WTC11 (cell line): ENCODE measurements around the gene GABBR2. TPM values are rescaled to one million over a fixed set of nuclear protein-coding genes. Genes with fewer than 3 reads are reported as not detected.

ENCODE experiments used
- ATAC-seq: fragments of 200-7000 bp; cut with Tn5 transposase; 2 replicates; pipeline ENCODE4 v1.10.0; 2021; ENCODE audit warnings: mild to moderate bottlenecking, moderate library complexity
- CTCF ChIA-PET: fragments of 300-600 bp; sonication (Branson Sonifier 250); formaldehyde crosslinking; loops from one replicate; lab custom pipeline; 2021; ENCODE audit warnings: antibody characterized with exemption; lab: Charles Lee
- POLR2A ChIA-PET: fragments of 350-600 bp; sonication (Branson Sonifier 250); formaldehyde crosslinking; loops from one replicate; lab custom pipeline; 2021; ENCODE audit warnings: antibody characterized with exemption; lab: Charles Lee
- DNase-seq: peaks from one replicate; pipeline ENCODE4 v3.0.0; 2021; ENCODE audit warnings: low spot score
- H3K27ac Mint-ChIP-seq: 2 replicates; pipeline ENCODE4 v1.8.0; 2021; ENCODE audit warnings: mixed read lengths
- H3K27me3 Mint-ChIP-seq: 2 replicates; pipeline ENCODE4 v1.8.0; 2021; ENCODE audit warnings: low read depth, mild to moderate bottlenecking, moderate library complexity, mixed read lengths
- H3K36me3 Mint-ChIP-seq: 2 replicates; pipeline ENCODE4 v1.8.0; 2021; ENCODE audit warnings: mixed read lengths
- H3K4me1 Mint-ChIP-seq: 2 replicates; pipeline ENCODE4 v1.8.0; 2022; ENCODE audit warnings: mixed read lengths
- H3K4me3 Mint-ChIP-seq: 2 replicates; pipeline ENCODE4 v1.8.0; 2021; ENCODE audit warnings: mild to moderate bottlenecking, moderate library complexity, mixed read lengths
- H3K9me3 Mint-ChIP-seq: 2 replicates; pipeline ENCODE4 v1.8.0; 2021; ENCODE audit warnings: mixed read lengths
- CREB1 ChIP-seq: sonication (generic); formaldehyde crosslinking; IDR thresholded peaks from 2 replicates; pipeline ENCODE4 v1.8.0; 2023; ENCODE audit warnings: mild to moderate bottlenecking, missing genetic modification reagents
- CREM ChIP-seq: sonication (generic); formaldehyde crosslinking; IDR thresholded peaks from 2 replicates; pipeline ENCODE4 v1.8.1; 2022; ENCODE audit warnings: mild to moderate bottlenecking, missing genetic modification reagents, moderate library complexity
- ETV6 ChIP-seq: sonication (generic); formaldehyde crosslinking; IDR thresholded peaks from 2 replicates; pipeline ENCODE4 v1.8.1; 2022; ENCODE audit warnings: mild to moderate bottlenecking, missing genetic modification reagents
- FOXK1 ChIP-seq: sonication (generic); formaldehyde crosslinking; IDR thresholded peaks from 2 replicates; pipeline ENCODE4 v1.8.0; 2022; ENCODE audit warnings: mild to moderate bottlenecking, moderate library complexity, missing genetic modification reagents
- GRHL2 ChIP-seq: fragments of 250-450 bp; sonication (Bioruptor Pico); IDR thresholded peaks from 2 replicates; pipeline ENCODE4 v1.8.0; 2022; ENCODE audit warnings: mild to moderate bottlenecking, moderate library complexity; ENCODE audit not compliant: insufficient replicate concordance, severe bottlenecking
- JAZF1 ChIP-seq: fragments of 250-450 bp; sonication (Bioruptor Pico); IDR thresholded peaks from 2 replicates; pipeline ENCODE4 v1.9.0; 2021; ENCODE audit warnings: moderate library complexity, mild to moderate bottlenecking, inconsistent platforms
- NR3C1 ChIP-seq: sonication (generic); formaldehyde crosslinking; conservative IDR thresholded peaks from 2 replicates; pipeline ENCODE4 v1.8.1; 2023; ENCODE audit warnings: low read depth, mild to moderate bottlenecking, missing genetic modification reagents
- PRRX2 ChIP-seq: fragments of 250-450 bp; sonication (Bioruptor Pico); IDR thresholded peaks from 2 replicates; pipeline ENCODE4 v1.8.0; 2021; ENCODE audit warnings: mild to moderate bottlenecking
- SMAD4 ChIP-seq: sonication (generic); formaldehyde crosslinking; IDR thresholded peaks from 2 replicates; pipeline ENCODE4 v1.8.0; 2022; ENCODE audit warnings: mild to moderate bottlenecking, missing genetic modification reagents
- TCF7 ChIP-seq: sonication (generic); formaldehyde crosslinking; IDR thresholded peaks from 2 replicates; pipeline ENCODE4 v1.8.0; 2022; ENCODE audit warnings: mild to moderate bottlenecking, low read depth, missing genetic modification reagents, moderate library complexity
- ZBTB21 ChIP-seq: sonication (generic); formaldehyde crosslinking; IDR thresholded peaks from 2 replicates; pipeline ENCODE4 v1.8.1; 2023; ENCODE audit warnings: mild to moderate bottlenecking, missing genetic modification reagents, borderline replicate concordance
- ZNF121 ChIP-seq: sonication (generic); formaldehyde crosslinking; IDR thresholded peaks from 2 replicates; pipeline ENCODE4 v1.8.0; 2023; ENCODE audit warnings: missing genetic modification reagents
- total RNA-seq: library from RNA; stranded (reverse); gene quantifications from 3 replicates; pipeline ENCODE4 v1.2.3, GENCODE V29; 2021
- TF ChIP-seq, protein P1 (sequence below): sonication (generic); formaldehyde crosslinking; IDR thresholded peaks from 2 replicates; pipeline ENCODE4 v1.8.0; 2022; ENCODE audit warnings: mild to moderate bottlenecking, missing genetic modification reagents
- TF ChIP-seq, protein P2 (sequence below): fragments of 250-450 bp; sonication (Bioruptor Pico); IDR thresholded peaks from 2 replicates; pipeline ENCODE4 v1.9.0; 2021; ENCODE audit warnings: mild to moderate bottlenecking
- TF ChIP-seq, protein P3 (sequence below): sonication (generic); formaldehyde crosslinking; IDR thresholded peaks from 2 replicates; pipeline ENCODE4 v1.8.0; 2022; ENCODE audit warnings: mild to moderate bottlenecking, missing genetic modification reagents
- TF ChIP-seq, protein P4 (sequence below): sonication (generic); formaldehyde crosslinking; IDR thresholded peaks from 2 replicates; pipeline ENCODE4 v1.8.1; 2022; ENCODE audit warnings: mild to moderate bottlenecking, moderate library complexity, missing genetic modification reagents

GABBR2 gene
- total RNA-seq, 1 experiment from 2014 or later: 0.92 TPM

DNA sequence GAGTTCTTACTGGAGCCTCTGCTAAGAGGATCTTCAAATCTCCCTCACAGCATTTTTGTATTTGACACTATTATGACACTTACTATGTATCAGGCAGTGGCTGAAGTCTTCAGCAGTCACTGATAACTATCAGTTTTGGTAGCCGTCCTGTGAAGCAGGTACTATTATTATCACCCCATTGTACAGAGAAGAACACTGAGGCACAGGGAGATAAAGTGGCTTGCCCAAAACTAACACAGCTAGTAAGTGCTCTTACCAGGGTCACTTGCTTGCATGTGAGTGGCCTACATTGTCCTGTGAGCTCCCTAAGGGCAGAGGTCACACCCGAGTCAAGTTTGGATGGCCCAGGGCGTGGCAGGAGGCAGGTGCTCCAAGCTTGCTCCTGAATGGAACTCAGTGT, 16.8 kb downstream of the GABBR2 start (continued):
- TF ChIP-seq SMAD4 (CRISPR knock-in tag): no peak

DNA sequence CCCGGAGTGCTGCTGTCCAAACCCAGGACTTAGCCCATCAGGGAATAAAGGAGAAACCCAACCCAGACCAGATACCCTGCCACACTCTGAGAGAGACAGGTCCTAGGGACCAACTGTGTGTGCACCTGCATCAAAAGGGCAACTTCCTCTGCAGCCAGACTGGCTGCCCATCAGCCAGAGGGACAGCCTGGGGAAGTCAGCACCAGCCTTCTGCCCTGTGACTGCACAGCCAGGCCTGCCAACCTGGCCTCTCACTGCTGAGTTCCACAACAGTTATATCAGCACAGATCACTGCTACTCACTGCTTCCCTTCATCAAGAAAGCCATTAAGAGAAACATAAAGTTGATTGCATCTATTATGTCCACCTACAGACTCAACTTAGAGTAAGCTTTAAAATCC, 18.0 kb downstream of the GABBR2 start:
- no peaks in the 10 kb centered on the region; the same call in 1 of the 2 replicates for H3K27me3 Mint-ChIP-seq
- no peaks in the 10 kb centered on the region for H3K9me3 Mint-ChIP-seq
- H3K27ac Mint-ChIP-seq: no peak overlapping the region
- H3K4me3 Mint-ChIP-seq: no peak overlapping the region
- DNase-seq: no peak
- TF ChIP-seq NR3C1 (CRISPR knock-in tag): no peak
- TF ChIP-seq, protein P1, sequence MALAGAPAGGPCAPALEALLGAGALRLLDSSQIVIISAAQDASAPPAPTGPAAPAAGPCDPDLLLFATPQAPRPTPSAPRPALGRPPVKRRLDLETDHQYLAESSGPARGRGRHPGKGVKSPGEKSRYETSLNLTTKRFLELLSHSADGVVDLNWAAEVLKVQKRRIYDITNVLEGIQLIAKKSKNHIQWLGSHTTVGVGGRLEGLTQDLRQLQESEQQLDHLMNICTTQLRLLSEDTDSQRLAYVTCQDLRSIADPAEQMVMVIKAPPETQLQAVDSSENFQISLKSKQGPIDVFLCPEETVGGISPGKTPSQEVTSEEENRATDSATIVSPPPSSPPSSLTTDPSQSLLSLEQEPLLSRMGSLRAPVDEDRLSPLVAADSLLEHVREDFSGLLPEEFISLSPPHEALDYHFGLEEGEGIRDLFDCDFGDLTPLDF (CRISPR knock-in tag): no peak
- TF ChIP-seq, protein P2, sequence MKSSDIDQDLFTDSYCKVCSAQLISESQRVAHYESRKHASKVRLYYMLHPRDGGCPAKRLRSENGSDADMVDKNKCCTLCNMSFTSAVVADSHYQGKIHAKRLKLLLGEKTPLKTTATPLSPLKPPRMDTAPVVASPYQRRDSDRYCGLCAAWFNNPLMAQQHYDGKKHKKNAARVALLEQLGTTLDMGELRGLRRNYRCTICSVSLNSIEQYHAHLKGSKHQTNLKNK (CRISPR knock-in tag): no peak
- TF ChIP-seq, protein P3, sequence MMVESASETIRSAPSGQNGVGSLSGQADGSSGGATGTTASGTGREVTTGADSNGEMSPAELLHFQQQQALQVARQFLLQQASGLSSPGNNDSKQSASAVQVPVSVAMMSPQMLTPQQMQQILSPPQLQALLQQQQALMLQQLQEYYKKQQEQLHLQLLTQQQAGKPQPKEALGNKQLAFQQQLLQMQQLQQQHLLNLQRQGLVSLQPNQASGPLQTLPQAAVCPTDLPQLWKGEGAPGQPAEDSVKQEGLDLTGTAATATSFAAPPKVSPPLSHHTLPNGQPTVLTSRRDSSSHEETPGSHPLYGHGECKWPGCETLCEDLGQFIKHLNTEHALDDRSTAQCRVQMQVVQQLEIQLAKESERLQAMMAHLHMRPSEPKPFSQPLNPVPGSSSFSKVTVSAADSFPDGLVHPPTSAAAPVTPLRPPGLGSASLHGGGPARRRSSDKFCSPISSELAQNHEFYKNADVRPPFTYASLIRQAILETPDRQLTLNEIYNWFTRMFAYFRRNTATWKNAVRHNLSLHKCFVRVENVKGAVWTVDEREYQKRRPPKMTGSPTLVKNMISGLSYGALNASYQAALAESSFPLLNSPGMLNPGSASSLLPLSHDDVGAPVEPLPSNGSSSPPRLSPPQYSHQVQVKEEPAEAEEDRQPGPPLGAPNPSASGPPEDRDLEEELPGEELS: no peak
- no peak for TF ChIP-seq FOXK1 (CRISPR knock-in tag)
- TF ChIP-seq JAZF1 (CRISPR knock-in tag): no peak
- no peak for TF ChIP-seq ETV6 (CRISPR knock-in tag)
- no peak for TF ChIP-seq PRRX2 (CRISPR knock-in tag)
- TF ChIP-seq, all 79 proteins: peak for 0
- POLR2A ChIA-PET: no interaction called here
- peaks cover 6% of the 10 kb centered on the region; the same call in 1 of the 2 replicates for H3K4me1 Mint-ChIP-seq
- H3K36me3 Mint-ChIP-seq: no peaks in the 10 kb centered on the region
- ATAC-seq: no peak
- CTCF ChIA-PET: interaction anchor here (1.9 kb wide), 1 partner anchor 12 kb away, joined by 9 read pairs; no protein-coding TSS in a partner anchor

DNA sequence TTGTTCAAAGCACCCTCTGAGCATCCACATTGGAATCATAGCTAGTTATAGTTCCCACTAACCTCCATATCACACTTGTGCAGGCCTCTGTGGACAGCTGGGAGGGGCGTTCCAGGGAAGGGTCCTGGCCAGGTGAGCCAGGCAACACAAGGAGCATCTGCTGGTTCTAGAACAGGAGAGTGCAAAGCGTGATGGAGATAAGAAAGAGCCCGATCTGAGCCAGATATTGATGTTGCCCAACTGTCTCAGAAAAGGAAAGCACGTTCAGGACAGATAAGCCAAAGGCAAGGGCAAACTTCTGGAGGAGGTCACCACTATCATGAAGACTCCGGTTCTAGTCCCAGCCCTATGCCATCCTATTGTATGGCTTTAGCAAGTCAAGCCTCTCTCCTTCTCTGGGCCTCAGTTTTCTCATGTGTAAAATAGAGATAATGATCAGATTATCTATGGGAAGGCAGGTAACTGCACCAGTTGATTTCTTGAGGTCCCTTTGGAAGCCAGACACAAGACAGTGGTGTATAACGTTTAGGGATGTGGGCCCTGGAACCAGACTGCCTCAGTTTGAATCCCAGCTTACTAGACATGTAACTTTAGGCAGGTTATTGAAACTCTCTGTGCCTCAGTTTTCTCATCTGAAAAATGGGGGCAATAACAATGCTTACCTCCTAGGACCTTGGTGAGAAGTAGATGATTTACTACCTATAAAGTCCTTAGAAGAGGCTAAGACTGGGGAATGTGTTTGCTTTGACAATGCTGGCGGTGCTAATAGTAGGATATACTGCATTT, 19.8 kb downstream of the GABBR2 start:
- TF ChIP-seq CREM (no peak), GRHL2 (no peak), ZBTB21 (CRISPR knock-in tag) (no peak), TCF7 (CRISPR knock-in tag) (no peak), ZNF121 (CRISPR knock-in tag) (no peak), CREB1 (CRISPR knock-in tag) (no peak)
- TF ChIP-seq, protein P1 (CRISPR knock-in tag): no peak
- TF ChIP-seq, protein P4, sequence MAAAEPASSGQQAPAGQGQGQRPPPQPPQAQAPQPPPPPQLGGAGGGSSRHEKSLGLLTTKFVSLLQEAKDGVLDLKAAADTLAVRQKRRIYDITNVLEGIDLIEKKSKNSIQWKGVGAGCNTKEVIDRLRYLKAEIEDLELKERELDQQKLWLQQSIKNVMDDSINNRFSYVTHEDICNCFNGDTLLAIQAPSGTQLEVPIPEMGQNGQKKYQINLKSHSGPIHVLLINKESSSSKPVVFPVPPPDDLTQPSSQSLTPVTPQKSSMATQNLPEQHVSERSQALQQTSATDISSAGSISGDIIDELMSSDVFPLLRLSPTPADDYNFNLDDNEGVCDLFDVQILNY (CRISPR knock-in tag): no peak
- DNase-seq (no peak), ATAC-seq (no peak)
- peaks cover 6% of the 10 kb centered on the region; the same call in 1 of the 2 replicates for H3K4me1 Mint-ChIP-seq
- H3K36me3 Mint-ChIP-seq: no peaks in the 10 kb centered on the region
- no peaks in the 10 kb centered on the region for H3K9me3 Mint-ChIP-seq
- CTCF ChIA-PET: no interaction called here
- POLR2A ChIA-PET: no interaction called here
- no peak overlapping the region for H3K4me3 Mint-ChIP-seq
- H3K27ac Mint-ChIP-seq: no peak overlapping the region
- no peaks in the 10 kb centered on the region; the same call in 1 of the 2 replicates for H3K27me3 Mint-ChIP-seq
